Measurements from ENCODE around the gene ZCCHC14. TPM values are rescaled to one million over a fixed set of nuclear protein-coding genes. Genes with fewer than 3 reads are reported as not detected.

ZCCHC14 gene
- total and polyA plus RNA-seq, 2 of the 8 experiments (the other 6 are each of a cell fraction or from before 2014, with no cell fraction given) = 8.2 to 28.2 TPM

- peak; percentile 100 for TF ChIP-seq ASH2L (IDR thresholded peaks at IDR 0.05; ENCODE audit: low read length)
- peak in 1 of 2 experiments; percentile 88; a peak in 2 of 4 replicates for TF ChIP-seq HDAC2 (IDR thresholded peaks at IDR 0.05; ENCODE audit: borderline replicate concordance in 1 of 2, low read depth in 2 of 2, low read length in 2 of 2)
- TF ChIP-seq PHF8 (conservative IDR thresholded peaks at IDR 0.05; ENCODE audit: low read depth, low read length) = peak; percentile 89
- TF ChIP-seq POU5F1 (IDR thresholded peaks at IDR 0.05; ENCODE audit: low read depth, low read length) = no peak
- no peak for TF ChIP-seq RNF2 (IDR thresholded peaks at IDR 0.05; ENCODE audit: borderline replicate concordance, low read depth, low read length, missing control alignments, poor library complexity, severe bottlenecking)
- peak in 1 of 2 experiments; percentile 70; a peak in 1 of 4 replicates for TF ChIP-seq SIN3A (conservative IDR thresholded peaks at IDR 0.05 in 1 of 2, IDR thresholded peaks at IDR 0.05 in 1 of 2; ENCODE audit: low read depth in 1 of 2, low read length in 2 of 2)
- TF ChIP-seq SUZ12 (IDR thresholded peaks at IDR 0.05; ENCODE audit: low read length) = no peak
- 0 out of 2 replicates have a peak, but pooled peaks have one; percentile 21 for TF ChIP-seq SP4 (IDR thresholded peaks at IDR 0.05; ENCODE audit: low read length)
- TF ChIP-seq POLR2AphosphoS5 (IDR thresholded peaks at IDR 0.05; ENCODE audit: low read depth, low read length) = peak; percentile 13
- no peak for TF ChIP-seq CBX8 (IDR thresholded peaks at IDR 0.05; ENCODE audit: borderline replicate concordance, low read depth, low read length)
- peak; percentile 76 for TF ChIP-seq MAX (IDR thresholded peaks at IDR 0.05)
- no peak for TF ChIP-seq GABPA (IDR thresholded peaks at IDR 0.05; ENCODE audit: borderline replicate concordance, insufficient read depth, low read length)
- TF ChIP-seq HDAC6 (IDR thresholded peaks at IDR 0.05; ENCODE audit: low read depth, low read length) = no peak
- TF ChIP-seq BACH1 (IDR thresholded peaks at IDR 0.05; ENCODE audit: low read length) = no peak
- peak; percentile 96 for TF ChIP-seq RBBP5 (IDR thresholded peaks at IDR 0.05; ENCODE audit: borderline replicate concordance, low read depth, low read length)
- TF ChIP-seq SIRT6 (IDR thresholded peaks at IDR 0.05; ENCODE audit: low read length) = no peak
Measured at GRCh38 chr16:87384162-87384874, 108.5 kb downstream of the ZCCHC14 start (continued).
